Erythroblast (primary cell): Measurements from ENCODE around the gene OPTC.

Experiments
- GATA1 ChIP-seq: IDR thresholded peaks from 2 replicates; pipeline ENCODE4 v1.6.1; 2011; ENCODE audit warnings: low read depth, mild to moderate bottlenecking, control low read depth, low read length, moderate library complexity
- POLR2A ChIP-seq: IDR thresholded peaks from 2 replicates; pipeline ENCODE4 v1.6.1; 2011; ENCODE audit warnings: mild to moderate bottlenecking, low read length

DNA sequence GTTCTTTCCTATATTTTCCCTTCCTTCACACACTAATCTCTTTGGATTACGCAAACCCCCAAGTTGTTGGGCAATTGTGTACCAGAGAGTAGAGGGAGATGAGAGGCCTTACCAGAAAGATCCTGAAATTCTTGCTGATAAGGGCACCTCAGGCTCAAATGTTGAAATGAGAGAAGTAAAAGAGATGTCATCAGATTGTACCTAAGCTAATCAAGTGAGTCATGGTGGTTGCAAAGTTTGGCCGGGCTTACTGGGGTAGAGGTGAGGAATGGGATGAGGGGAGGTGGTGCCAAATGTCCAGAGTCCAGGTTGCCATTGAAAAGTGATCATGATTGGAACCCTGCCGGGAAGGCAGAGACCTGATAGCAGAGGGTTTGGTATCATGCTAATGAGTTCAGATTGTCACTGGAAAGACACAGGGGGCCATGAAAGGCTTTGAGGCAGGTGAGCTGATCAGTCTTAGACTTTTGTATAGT lies 43.1 kb downstream of the OPTC start:
- TF ChIP-seq POLR2A (no peak), GATA1 (no peak)
